ENCODE data around the gene NUDT6.

Gene NUDT6

GRCh38 chr4:122959981-122960610 is 37.7 kb upstream of the NUDT6 start:
- no peak for TF ChIP-seq CTCF (IDR thresholded peaks at IDR 0.05; ENCODE audit: low read depth, low read length, missing control alignments)
- DNase-seq (ENCODE audit: low read depth): no peak
- in situ Hi-C loops (cut with HindIII; ENCODE audit: low sequenced_read_pairs): no loop called here
- no peak overlapping the region for H3K4me3 ChIP-seq (ENCODE audit: low read depth, low read length)

- in situ Hi-C loops (cut with HindIII; ENCODE audit: low sequenced_read_pairs): no loop called here
- no peak for DNase-seq (ENCODE audit: low read depth)
- no peak for TF ChIP-seq CTCF (IDR thresholded peaks at IDR 0.05; ENCODE audit: low read depth, low read length, missing control alignments)
- H3K4me3 ChIP-seq (ENCODE audit: low read depth, low read length): no peak overlapping the region
These were observed 37.0 kb upstream of the NUDT6 start for GRCh38 chr4:122959441-122959840.

GRCh38 chr4:122958505-122958904 is 36.1 kb upstream of the NUDT6 start:
- DNase-seq (ENCODE audit: low read depth): no peak
- no peak overlapping the region for H3K4me3 ChIP-seq (ENCODE audit: low read depth, low read length)
- no peak for TF ChIP-seq CTCF (IDR thresholded peaks at IDR 0.05; ENCODE audit: low read depth, low read length, missing control alignments)
- in situ Hi-C loops (cut with HindIII; ENCODE audit: low sequenced_read_pairs): no loop called here

- in situ Hi-C loops (cut with HindIII; ENCODE audit: low sequenced_read_pairs): no loop called here
These were observed 31.5 kb upstream of the NUDT6 start for GRCh38 chr4:122953924-122954323.

GRCh38 chr4:122952028-122952427 is 29.6 kb upstream of the NUDT6 start:
- in situ Hi-C loops (cut with HindIII; ENCODE audit: low sequenced_read_pairs): no loop called here
- TF ChIP-seq CTCF (IDR thresholded peaks at IDR 0.05; ENCODE audit: low read depth, low read length, missing control alignments): no peak
- DNase-seq (ENCODE audit: low read depth): no peak
- no peak overlapping the region for H3K4me3 ChIP-seq (ENCODE audit: low read depth, low read length)

More at GRCh38 chr4:122953924-122954323, 31.5 kb upstream of the NUDT6 start:
- DNase-seq (ENCODE audit: low read depth): no peak
- no peak overlapping the region for H3K4me3 ChIP-seq (ENCODE audit: low read depth, low read length)
- TF ChIP-seq CTCF (IDR thresholded peaks at IDR 0.05; ENCODE audit: low read depth, low read length, missing control alignments): no peak

- DNase-seq (ENCODE audit: low read depth): no peak
- no peak for TF ChIP-seq CTCF (IDR thresholded peaks at IDR 0.05; ENCODE audit: low read depth, low read length, missing control alignments)
- in situ Hi-C loops (cut with HindIII; ENCODE audit: low sequenced_read_pairs): no loop called here
- H3K4me3 ChIP-seq (ENCODE audit: low read depth, low read length): no peak overlapping the region
These were observed 26.3 kb upstream of the NUDT6 start for GRCh38 chr4:122948671-122949070.
